ENCODE data around the gene CDH23.

- TF ChIP-seq CTCF (IDR thresholded peaks at IDR 0.05) (no peak), POLR2A (IDR thresholded peaks at IDR 0.05) (no peak)
Measured at GRCh38 chr10:71836596-71836974, 439.9 kb downstream of the CDH23 start.
